HG03460 (cell line): ENCODE results near the gene RMND1.
A peak's percentile ranks its signal among the peaks of the same experiment; 100 is the strongest.

Experiments used
- ATAC-seq: cut with Tn5 transposase; IDR thresholded peaks from one replicate; pipeline ENCODE4 v1.9.1; 2021; ENCODE audit not compliant: unreplicated experiment

The RMND1 gene

GRCh38 chr6:151425561-151425960, 26.4 kb downstream of the RMND1 start:
- ATAC-seq: no peak

- ATAC-seq: no peak
Measured at GRCh38 chr6:151422981-151423380, 28.9 kb downstream of the RMND1 start.

GRCh38 chr6:151417477-151417876, 34.4 kb downstream of the RMND1 start:
- ATAC-seq: no peak

GRCh38 chr6:151414641-151415260, 37.2 kb downstream of the RMND1 start:
- no peak for ATAC-seq

- ATAC-seq: no peak
Measured at GRCh38 chr6:151413372-151414145, 38.4 kb downstream of the RMND1 start.

- no peak for ATAC-seq
Measured at GRCh38 chr6:151412909-151413308, 39.0 kb downstream of the RMND1 start.

- no peak for ATAC-seq
Measured at GRCh38 chr6:151409679-151410078, 42.2 kb downstream of the RMND1 start.

- peak; percentile 48 for ATAC-seq
Measured at GRCh38 chr6:151409260-151409659, 42.7 kb downstream of the RMND1 start.

GRCh38 chr6:151408858-151409257, 43.1 kb downstream of the RMND1 start:
- peak; percentile 3 for ATAC-seq

- ATAC-seq: no peak
Measured at GRCh38 chr6:151403919-151404308, 48.0 kb downstream of the RMND1 start.

GRCh38 chr6:151402228-151402627, 49.7 kb downstream of the RMND1 start:
- no peak for ATAC-seq

GRCh38 chr6:151400473-151400872, 51.5 kb downstream of the RMND1 start:
- no peak for ATAC-seq

GRCh38 chr6:151399679-151400078, 52.2 kb downstream of the RMND1 start:
- ATAC-seq: no peak

GRCh38 chr6:151393410-151393809, 58.5 kb downstream of the RMND1 start:
- no peak for ATAC-seq

- no peak for ATAC-seq
Measured at GRCh38 chr6:151392427-151392826, 59.5 kb downstream of the RMND1 start.

- ATAC-seq: peak; percentile 13
Measured at GRCh38 chr6:151391471-151392413, 60.2 kb downstream of the RMND1 start, which contains the start of gene ZBTB2. Gene ZBTB2, minus strand, starts transcription at chr6:151391559. Its CDS starts 17,922 bp downstream, at chr6:151373637.

GRCh38 chr6:151390851-151391470, 61.0 kb downstream of the RMND1 start:
- ATAC-seq: peak; percentile 12

GRCh38 chr6:151390276-151390850, 61.6 kb downstream of the RMND1 start:
- peak; percentile 76 for ATAC-seq

GRCh38 chr6:151389618-151390275, 62.2 kb downstream of the RMND1 start:
- peak; percentile 56 for ATAC-seq

GRCh38 chr6:151388997-151389617, 62.8 kb downstream of the RMND1 start:
- no peak for ATAC-seq
